ENCODE results near the gene PHETA2. TPM values are rescaled to one million over a fixed set of nuclear protein-coding genes. Genes with fewer than 3 reads are reported as not detected.

The PHETA2 gene
- total RNA-seq, 1 experiment from 2014 or later: 2.6 TPM

GRCh38 chr22:42083119-42083518 lies 9.1 kb downstream of the PHETA2 start:
- H2BK120ac ChIP-seq (ENCODE audit: low read depth, low read length, poor library complexity, severe bottlenecking): no peak overlapping the region
- H2BK5ac ChIP-seq (ENCODE audit: insufficient read length, low read length): no peak overlapping the region
- H3K79me1 ChIP-seq (ENCODE audit: insufficient read depth, low read depth, low read length, poor library complexity, severe bottlenecking): no peaks in the 10 kb centered on the region
- H2BK12ac ChIP-seq (ENCODE audit: insufficient read length, low read depth, low read length): no peak overlapping the region
- no peak overlapping the region for H3K9ac ChIP-seq (ENCODE audit: extremely low read depth, insufficient read length, low read length)
- no peak overlapping the region for H3K27ac ChIP-seq (ENCODE audit: insufficient read length, low read depth, low read length)
- no peaks in the 10 kb centered on the region for H3K4me1 ChIP-seq (ENCODE audit: insufficient read depth, low read length)
- Mint-ChIP-seq H3K4me1 (peaks cover 12 to 16% of the 10 kb centered on the region in 2 experiments; a peak in 3 of 4 replicates), H3K9me3 (no peaks in the 10 kb centered on the region; a peak in 1 of 5 replicates), H3K27ac (no peak overlapping the region; a peak in 1 of 7 replicates), H3K4me3 (no peak overlapping the region), H3K36me3 (ENCODE audit: insufficient read depth in 1 of 3, low read depth in 3 of 3) (peaks cover 28 to 51% (median 42%) of the 10 kb centered on the region in 3 experiments), H3K27me3 (ENCODE audit: low read depth) (no peaks in the 10 kb centered on the region)
- H3K23ac ChIP-seq (ENCODE audit: insufficient read length, low read depth, low read length): no peak overlapping the region
- H3T11ph ChIP-seq (ENCODE audit: low read length): no peak overlapping the region
- no peaks in the 10 kb centered on the region for H3K9me3 ChIP-seq (ENCODE audit: control insufficient read depth, low read depth, low read length)
- no peak overlapping the region for H4K8ac ChIP-seq (replicated peaks; ENCODE audit: insufficient read length, low read depth, low read length)
- no peak overlapping the region for H4K5ac ChIP-seq (ENCODE audit: insufficient read length, low read depth, low read length)
- no peak overlapping the region for H4K91ac ChIP-seq (ENCODE audit: insufficient read length, low read depth, low read length)
- H3K23me2 ChIP-seq (ENCODE audit: insufficient read length, low read depth, low read length, poor library complexity, severe bottlenecking): peaks cover 6% of the 10 kb centered on the region
- no peak overlapping the region for H2AK5ac ChIP-seq (ENCODE audit: insufficient read length, low read length)
- no peaks in the 10 kb centered on the region for H4K20me1 ChIP-seq (ENCODE audit: control insufficient read depth, insufficient read depth, insufficient read length)
- no peak overlapping the region for H3K4ac ChIP-seq (ENCODE audit: low read depth, low read length)
- H2BK15ac ChIP-seq (ENCODE audit: low read depth, low read length): no peak overlapping the region
- H3K18ac ChIP-seq (ENCODE audit: insufficient read length, low read depth, low read length): no peak overlapping the region
- DNase-seq: no peak
- TF ChIP-seq CTCF (conservative IDR thresholded peaks at IDR 0.05): no peak
- H3K27me3 ChIP-seq (ENCODE audit: insufficient read depth, low read length): no peaks in the 10 kb centered on the region
- no peak overlapping the region for H3K4me2 ChIP-seq (ENCODE audit: insufficient read depth, insufficient read length, low read length)
- no peak overlapping the region for H2AFZ ChIP-seq (ENCODE audit: low read length)
- H3K79me2 ChIP-seq (ENCODE audit: insufficient read depth, low read length): no peaks in the 10 kb centered on the region
- no peak overlapping the region for H3K14ac ChIP-seq (ENCODE audit: insufficient read depth, low read length)
- WGBS (ENCODE audit: extremely low coverage, insufficient read length, low lambda C conversion rate): no CpG with 5 or more reads among the region's 4 CpGs
- H2BK20ac ChIP-seq (ENCODE audit: low read depth, low read length, poor library complexity, severe bottlenecking): no peak overlapping the region
- H3K56ac ChIP-seq (ENCODE audit: insufficient read length, low read depth, low read length): no peak overlapping the region

Measured in H9 (cell line).